ENCODE results near the gene FAM174A.

Gene FAM174A

DNA sequence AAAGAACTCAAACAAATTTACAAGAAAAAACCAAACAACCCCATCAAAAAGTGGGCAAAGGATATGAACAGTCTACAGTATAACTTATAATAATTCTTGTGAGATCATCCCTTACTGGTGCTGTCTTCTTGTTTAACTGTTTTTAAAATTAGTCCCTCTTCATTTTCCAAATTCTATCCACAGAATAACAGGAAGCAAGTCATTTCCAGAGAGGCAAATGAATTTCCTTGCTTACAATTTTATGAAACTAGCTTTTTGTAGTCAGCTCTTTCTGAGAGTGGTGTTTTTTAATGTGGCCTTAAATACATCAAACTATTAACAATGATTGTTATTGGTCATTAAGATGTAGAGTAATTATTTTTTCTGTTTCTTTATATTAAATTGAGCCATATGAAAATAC lies 40.6 kb downstream of the FAM174A start:
- no peaks in the 10 kb centered on the region for H3K9me3 ChIP-seq
- H3K4me1 ChIP-seq, result peaks cover 0 to 8% (median 3%) of the 10 kb centered on the region in 4 donors
- no peaks in the 10 kb centered on the region for H3K27me3 ChIP-seq
- no peak overlapping the region for H3K4me3 ChIP-seq
- DNase-seq, result no peak
- H3K36me3 ChIP-seq, result peaks cover 0 to 1% (median under 1%) of the 10 kb centered on the region in 3 donors
- TF ChIP-seq, protein P1, sequence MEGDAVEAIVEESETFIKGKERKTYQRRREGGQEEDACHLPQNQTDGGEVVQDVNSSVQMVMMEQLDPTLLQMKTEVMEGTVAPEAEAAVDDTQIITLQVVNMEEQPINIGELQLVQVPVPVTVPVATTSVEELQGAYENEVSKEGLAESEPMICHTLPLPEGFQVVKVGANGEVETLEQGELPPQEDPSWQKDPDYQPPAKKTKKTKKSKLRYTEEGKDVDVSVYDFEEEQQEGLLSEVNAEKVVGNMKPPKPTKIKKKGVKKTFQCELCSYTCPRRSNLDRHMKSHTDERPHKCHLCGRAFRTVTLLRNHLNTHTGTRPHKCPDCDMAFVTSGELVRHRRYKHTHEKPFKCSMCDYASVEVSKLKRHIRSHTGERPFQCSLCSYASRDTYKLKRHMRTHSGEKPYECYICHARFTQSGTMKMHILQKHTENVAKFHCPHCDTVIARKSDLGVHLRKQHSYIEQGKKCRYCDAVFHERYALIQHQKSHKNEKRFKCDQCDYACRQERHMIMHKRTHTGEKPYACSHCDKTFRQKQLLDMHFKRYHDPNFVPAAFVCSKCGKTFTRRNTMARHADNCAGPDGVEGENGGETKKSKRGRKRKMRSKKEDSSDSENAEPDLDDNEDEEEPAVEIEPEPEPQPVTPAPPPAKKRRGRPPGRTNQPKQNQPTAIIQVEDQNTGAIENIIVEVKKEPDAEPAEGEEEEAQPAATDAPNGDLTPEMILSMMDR (IDR thresholded peaks at IDR 0.05), result no peak
- intact Hi-C loops (cut with DNase I; ENCODE audit: low total_unique reads), result no loop called here
- H3K27ac ChIP-seq, result no peak overlapping the region

DNA sequence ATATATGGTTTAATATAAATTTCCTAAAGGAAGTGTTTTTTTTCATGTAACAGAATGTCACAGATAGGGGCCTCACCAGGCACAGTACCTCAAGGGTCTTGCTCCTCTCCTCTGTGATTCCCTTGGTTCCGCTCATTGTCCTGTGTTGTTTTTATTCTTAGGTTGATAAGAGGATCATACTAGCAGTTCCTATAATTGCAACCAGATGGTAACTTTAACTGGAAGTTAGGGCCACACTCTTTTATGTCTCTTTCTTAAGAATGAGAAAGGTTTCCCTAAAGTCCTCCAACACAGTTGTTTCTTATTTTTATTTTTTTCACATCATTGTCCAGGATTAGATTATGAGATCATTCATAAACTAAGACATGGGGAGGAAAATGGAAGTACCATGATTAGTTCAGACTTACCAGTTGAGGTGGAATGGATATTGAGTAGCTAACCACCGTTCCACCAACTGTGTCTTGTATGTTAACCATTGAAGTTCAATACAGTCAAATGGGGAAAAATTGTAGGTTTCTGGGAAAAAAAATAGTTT lies 41.1 kb downstream of the FAM174A start:
- Histone ChIP-seq H3K4me1 (peaks cover 0 to 8% (median 3%) of the 10 kb centered on the region in 4 donors), H3K36me3 (peaks cover 0 to 6% (median 3%) of the 10 kb centered on the region in 3 donors), H3K9me3 (no peaks in the 10 kb centered on the region), H3K27ac (no peak overlapping the region), H3K4me3 (no peak overlapping the region), H3K27me3 (no peaks in the 10 kb centered on the region)
- intact Hi-C loops (cut with DNase I; ENCODE audit: low total_unique reads), result no loop called here
- no peak for DNase-seq
- TF ChIP-seq, protein P1 (IDR thresholded peaks at IDR 0.05), result no peak

DNA sequence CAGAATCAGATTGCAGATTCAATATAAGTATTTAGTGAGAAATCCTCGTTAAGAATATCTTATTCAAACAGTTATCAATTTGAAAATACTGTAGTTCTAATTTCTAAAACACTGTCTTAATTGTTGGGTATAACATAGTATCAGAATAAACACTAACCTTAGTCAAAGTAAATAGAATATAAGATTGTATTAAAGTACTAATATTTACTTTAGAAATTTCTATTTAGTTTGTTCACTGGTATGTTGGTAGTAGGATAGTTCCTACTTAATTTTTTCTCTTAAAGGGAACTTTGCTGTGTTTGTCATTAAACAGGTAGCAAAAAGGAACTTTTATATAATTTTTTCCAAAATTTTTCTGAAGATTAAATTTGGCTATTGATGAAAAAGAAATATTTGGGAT lies 42.3 kb downstream of the FAM174A start:
- no peaks in the 10 kb centered on the region for H3K27me3 ChIP-seq
- DNase-seq, result no peak
- TF ChIP-seq, protein P1 (IDR thresholded peaks at IDR 0.05), result no peak
- H3K27ac ChIP-seq, result no peak overlapping the region
- no peaks in the 10 kb centered on the region for H3K9me3 ChIP-seq
- H3K4me1 ChIP-seq, result peaks cover 0 to 8% (median 3%) of the 10 kb centered on the region in 4 donors
- H3K4me3 ChIP-seq, result no peak overlapping the region
- intact Hi-C loops (cut with DNase I; ENCODE audit: low total_unique reads), result no loop called here
- peaks cover 0 to 7% (median 3%) of the 10 kb centered on the region in 3 donors for H3K36me3 ChIP-seq

DNA sequence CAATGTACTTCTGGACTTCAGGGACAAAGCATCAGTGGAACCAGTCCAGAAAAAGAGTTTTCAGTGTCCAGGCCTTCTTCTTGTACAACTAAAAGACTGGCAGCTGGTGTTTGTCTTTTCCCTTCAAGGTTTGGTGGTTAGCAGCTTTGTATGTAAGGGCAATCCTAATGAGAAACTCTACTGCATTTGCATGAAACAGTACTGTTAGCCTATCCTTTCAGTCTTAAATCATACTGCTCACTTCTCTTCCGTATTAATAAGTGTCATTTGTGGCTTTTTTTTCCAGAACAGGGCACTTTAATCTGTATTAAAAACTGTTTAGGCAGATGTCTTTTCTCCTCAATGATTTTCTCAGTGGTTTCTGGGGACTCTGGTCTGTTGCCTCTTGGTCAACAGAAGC lies 48.9 kb downstream of the FAM174A start:
- DNase-seq, result no peak
- H3K4me3 ChIP-seq, result no peak overlapping the region
- TF ChIP-seq, protein P1 (IDR thresholded peaks at IDR 0.05), result no peak
- peaks cover 0 to 10% (median 7%) of the 10 kb centered on the region in 3 donors for H3K36me3 ChIP-seq
- intact Hi-C loops (cut with DNase I; ENCODE audit: low total_unique reads), result no loop called here
- H3K27ac ChIP-seq, result no peak overlapping the region
- no peaks in the 10 kb centered on the region for H3K27me3 ChIP-seq
- H3K4me1 ChIP-seq, result no peaks in the 10 kb centered on the region
- H3K9me3 ChIP-seq, result no peaks in the 10 kb centered on the region

DNA sequence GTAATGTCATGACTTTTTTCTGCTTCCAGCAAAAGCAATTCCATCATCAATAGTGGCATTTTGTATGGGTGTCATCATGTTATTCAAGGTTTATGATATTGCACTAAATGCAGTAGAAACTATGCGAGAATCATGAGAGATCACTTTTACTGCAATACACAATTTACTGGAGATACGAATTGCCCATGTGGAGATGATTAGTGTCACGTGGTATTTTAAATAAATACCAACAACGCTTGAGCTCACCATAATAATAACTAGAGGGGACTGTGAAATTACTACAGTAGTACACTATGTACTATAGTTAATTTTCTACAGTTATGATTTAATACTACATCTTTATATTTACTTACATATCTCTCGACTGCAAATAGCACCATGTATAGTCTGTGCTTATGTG lies 49.7 kb downstream of the FAM174A start:
- Histone ChIP-seq H3K27ac (no peak overlapping the region), H3K9me3 (no peaks in the 10 kb centered on the region), H3K4me3 (no peak overlapping the region), H3K4me1 (no peaks in the 10 kb centered on the region), H3K36me3 (peaks cover 0 to 10% (median 7%) of the 10 kb centered on the region in 3 donors), H3K27me3 (no peaks in the 10 kb centered on the region)
- DNase-seq, result no peak
- intact Hi-C loops (cut with DNase I; ENCODE audit: low total_unique reads), result no loop called here
- TF ChIP-seq, protein P1 (IDR thresholded peaks at IDR 0.05), result no peak

DNA sequence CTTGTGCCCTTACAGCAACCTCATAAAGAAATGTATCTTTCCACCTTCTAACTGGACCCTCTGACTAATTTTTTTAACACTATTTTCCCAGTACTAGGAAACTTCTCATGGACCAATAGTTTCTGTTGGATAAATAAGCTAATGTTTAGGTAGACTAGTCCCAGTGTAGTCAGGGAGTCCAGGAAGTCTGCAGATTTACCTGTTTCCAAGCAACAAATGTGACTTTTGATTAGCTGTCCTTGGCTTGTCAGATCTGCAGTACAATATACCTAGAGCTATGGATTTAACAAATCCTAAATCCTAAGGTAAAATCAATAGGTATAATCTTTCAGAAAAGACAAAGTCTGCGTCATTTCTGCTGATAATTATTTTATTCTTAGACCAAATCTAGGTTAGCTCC lies 55.7 kb downstream of the FAM174A start:
- H3K27me3 ChIP-seq, result no peaks in the 10 kb centered on the region
- H3K4me1 ChIP-seq, result peaks cover 0 to 12% (median 0%) of the 10 kb centered on the region in 4 donors
- H3K36me3 ChIP-seq, result peaks cover 0 to 7% (median 0%) of the 10 kb centered on the region in 3 donors
- no peaks in the 10 kb centered on the region for H3K9me3 ChIP-seq
- TF ChIP-seq, protein P1 (IDR thresholded peaks at IDR 0.05), result no peak
- DNase-seq, result no peak
- intact Hi-C loops (cut with DNase I; ENCODE audit: low total_unique reads), result no loop called here
- no peak overlapping the region for H3K27ac ChIP-seq
- no peak overlapping the region for H3K4me3 ChIP-seq
